Fibroblast of lung (primary cell): ENCODE data around the gene ANKRD17. TPM values are rescaled to one million over a fixed set of nuclear protein-coding genes. Genes with fewer than 3 reads are reported as not detected.

Experiments used
- DNase-seq, 2 donors: peaks; one replicate each; pipeline versions ENCODE4 v3.0.0 to v3.0.0-alpha.2; 2010; ENCODE audit warnings: low read depth in 2 of 2
- H2AFZ ChIP-seq: 2 replicates; pipeline ENCODE4 v1.5.1; 2012; ENCODE audit warnings: low read length, control low read depth, inconsistent platforms
- H3K27ac ChIP-seq: 2 replicates; pipeline ENCODE4 v1.5.1; 2011; ENCODE audit warnings: low read length, control low read depth; ENCODE audit not compliant: insufficient read depth
- H3K27me3 ChIP-seq: 2 replicates; pipeline ENCODE4 v1.5.1; 2011; ENCODE audit warnings: mild to moderate bottlenecking, low read length; ENCODE audit not compliant: control insufficient read depth, insufficient read depth
- H3K36me3 ChIP-seq: 2 replicates; pipeline ENCODE4 v1.5.1; 2011; ENCODE audit warnings: low read length; ENCODE audit not compliant: control insufficient read depth, insufficient read depth
- H3K4me1 ChIP-seq: 2 replicates; pipeline ENCODE4 v1.5.1; 2011; ENCODE audit warnings: low read length; ENCODE audit not compliant: control insufficient read depth, insufficient read depth; ENCODE audit errors: extremely low read depth
- H3K4me2 ChIP-seq: 2 replicates; pipeline ENCODE4 v1.5.1; 2011; ENCODE audit warnings: low read length, control low read depth; ENCODE audit not compliant: insufficient read depth; ENCODE audit errors: extremely low read depth
- H3K4me3 ChIP-seq, 4 experiments: fragments of 200-600 bp in 1 of 4; sonication (generic) in 1 of 4; replicated peaks in 1 of 4; 2 replicates each; pipeline ENCODE4 v1.5.1; 2011 to 2016; ENCODE audit warnings: low read length in 4 of 4, low read depth in 3 of 4, mild to moderate bottlenecking in 3 of 4, control low read depth in 2 of 4, inconsistent platforms in 1 of 4, mixed read lengths in 1 of 4; ENCODE audit not compliant: insufficient read depth in 1 of 4; ENCODE audit errors: control extremely low read depth in 1 of 4
- H3K79me2 ChIP-seq: 2 replicates; pipeline ENCODE4 v1.5.1; 2012; ENCODE audit warnings: mild to moderate bottlenecking, low read length, inconsistent platforms; ENCODE audit not compliant: control insufficient read depth, insufficient read depth
- H3K9ac ChIP-seq: 2 replicates; pipeline ENCODE4 v1.5.1; 2011; ENCODE audit warnings: mild to moderate bottlenecking, low read length, control low read depth; ENCODE audit not compliant: insufficient read depth
- H3K9me3 ChIP-seq: 2 replicates; pipeline ENCODE4 v1.5.1; 2012; ENCODE audit warnings: low read depth, low read length; ENCODE audit not compliant: control insufficient read depth, insufficient read depth
- H4K20me1 ChIP-seq: 2 replicates; pipeline ENCODE4 v1.5.1; 2011; ENCODE audit warnings: low read length; ENCODE audit not compliant: control insufficient read depth, insufficient read depth; ENCODE audit errors: extremely low read depth
- EZH2 ChIP-seq: IDR thresholded peaks from 2 replicates; pipeline ENCODE4 v1.5.1; 2012; ENCODE audit warnings: low read length, control low read depth, mild to moderate bottlenecking; ENCODE audit errors: missing control alignments
- polyA plus RNA-seq, 2 donors: library from polyadenylated mRNA; depleted of rRNA in 1 of 2; stranded (reverse) in 1 of 2; unstranded in 1 of 2; fragments of >200 nt; gene quantifications; 2 replicates each; pipeline ENCODE4 v1.2.1, GENCODE V29; 2011 to 2012; ENCODE audit warnings: missing spikeins in 1 of 2
- total RNA-seq: library from RNA; depleted of rRNA; stranded (reverse); fragments of >200 nt; gene quantifications from 2 replicates; pipeline ENCODE4 v1.2.1, GENCODE V29; 2014
- TF ChIP-seq, protein P1 (sequence below), 2 donors: IDR thresholded peaks in 1 of 2; conservative IDR thresholded peaks in 1 of 2; 1 replicate in 1 of 2; 2 replicates in 1 of 2; pipeline ENCODE4 v1.5.1; 2011 to 2012; ENCODE audit warnings: low read length in 2 of 2, control low read depth in 1 of 2, inconsistent platforms in 1 of 2, low read depth in 1 of 2, mild to moderate bottlenecking in 1 of 2

Gene ANKRD17
- total and polyA plus RNA-seq, 2 donors (not counting 1 experiment from before 2014, with no cell fraction given): 46.2 to 54.6 TPM

DNA sequence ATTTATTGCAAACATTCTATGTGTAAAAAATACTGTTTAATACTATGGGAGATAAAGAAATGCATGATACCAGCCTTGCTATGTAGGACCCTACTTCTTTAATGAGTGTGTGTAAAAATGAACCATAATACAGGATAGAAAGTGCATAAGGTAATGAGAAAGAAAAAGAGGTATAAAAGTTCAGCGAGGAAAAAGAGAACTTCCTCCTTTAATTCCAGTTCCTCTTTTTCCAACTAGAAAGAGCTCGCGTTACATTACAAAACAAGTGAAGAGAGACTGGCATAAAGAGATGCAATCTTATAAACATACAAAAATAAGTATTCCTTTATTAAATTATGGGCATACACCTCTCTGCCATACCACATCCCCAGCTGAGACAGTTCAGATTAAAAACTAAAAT lies 77.4 kb downstream of the ANKRD17 start:
- TF ChIP-seq EZH2: no peak
- TF ChIP-seq, protein P1, sequence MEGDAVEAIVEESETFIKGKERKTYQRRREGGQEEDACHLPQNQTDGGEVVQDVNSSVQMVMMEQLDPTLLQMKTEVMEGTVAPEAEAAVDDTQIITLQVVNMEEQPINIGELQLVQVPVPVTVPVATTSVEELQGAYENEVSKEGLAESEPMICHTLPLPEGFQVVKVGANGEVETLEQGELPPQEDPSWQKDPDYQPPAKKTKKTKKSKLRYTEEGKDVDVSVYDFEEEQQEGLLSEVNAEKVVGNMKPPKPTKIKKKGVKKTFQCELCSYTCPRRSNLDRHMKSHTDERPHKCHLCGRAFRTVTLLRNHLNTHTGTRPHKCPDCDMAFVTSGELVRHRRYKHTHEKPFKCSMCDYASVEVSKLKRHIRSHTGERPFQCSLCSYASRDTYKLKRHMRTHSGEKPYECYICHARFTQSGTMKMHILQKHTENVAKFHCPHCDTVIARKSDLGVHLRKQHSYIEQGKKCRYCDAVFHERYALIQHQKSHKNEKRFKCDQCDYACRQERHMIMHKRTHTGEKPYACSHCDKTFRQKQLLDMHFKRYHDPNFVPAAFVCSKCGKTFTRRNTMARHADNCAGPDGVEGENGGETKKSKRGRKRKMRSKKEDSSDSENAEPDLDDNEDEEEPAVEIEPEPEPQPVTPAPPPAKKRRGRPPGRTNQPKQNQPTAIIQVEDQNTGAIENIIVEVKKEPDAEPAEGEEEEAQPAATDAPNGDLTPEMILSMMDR (conservative IDR thresholded peaks at IDR 0.05 in 1 of 2, IDR thresholded peaks at IDR 0.05 in 1 of 2; ENCODE audit: low read depth in 1 of 2, low read length in 2 of 2): no peak
- Histone ChIP-seq H4K20me1 (no peaks in the 10 kb centered on the region), H3K79me2 (peaks cover 51% of the 10 kb centered on the region), H2AFZ (no peak overlapping the region), H3K4me1 (no peaks in the 10 kb centered on the region), H3K4me2 (no peak overlapping the region), H3K9ac (no peak overlapping the region), H3K9me3 (no peaks in the 10 kb centered on the region), H3K4me3 (no peak overlapping the region), H3K36me3 (no peaks in the 10 kb centered on the region), H3K27me3 (no peaks in the 10 kb centered on the region), H3K27ac (no peak overlapping the region)
- no peak for DNase-seq

DNA sequence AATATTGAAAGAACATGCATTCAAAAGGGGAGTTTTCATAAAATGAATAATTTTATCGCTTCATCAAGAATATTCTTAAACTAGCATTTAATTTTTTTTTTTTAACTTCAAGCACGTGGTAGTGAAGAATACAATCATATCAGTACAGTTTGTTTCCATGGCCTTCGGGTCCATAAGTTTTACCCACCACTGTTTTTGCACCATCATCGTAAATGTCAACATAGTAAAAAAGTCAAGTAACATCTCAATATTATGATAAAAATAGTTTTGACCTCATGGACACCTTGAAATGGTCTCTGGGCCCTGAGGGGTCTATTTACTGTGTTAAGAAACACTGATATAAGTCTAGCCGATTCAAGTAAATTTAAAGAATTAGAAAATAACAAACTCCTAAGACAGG lies 80.2 kb downstream of the ANKRD17 start:
- peaks cover 4% of the 10 kb centered on the region for H3K36me3 ChIP-seq
- no peak for TF ChIP-seq EZH2
- TF ChIP-seq, protein P1 (conservative IDR thresholded peaks at IDR 0.05 in 1 of 2, IDR thresholded peaks at IDR 0.05 in 1 of 2; ENCODE audit: low read depth in 1 of 2, low read length in 2 of 2): no peak
- H3K27me3 ChIP-seq: no peaks in the 10 kb centered on the region
- no peak overlapping the region for H3K9ac ChIP-seq
- H3K27ac ChIP-seq: no peak overlapping the region
- no peaks in the 10 kb centered on the region for H3K9me3 ChIP-seq
- no peaks in the 10 kb centered on the region for H3K4me1 ChIP-seq
- no peaks in the 10 kb centered on the region for H4K20me1 ChIP-seq
- H2AFZ ChIP-seq: no peak overlapping the region
- DNase-seq: no peak
- no peak overlapping the region for H3K4me3 ChIP-seq
- H3K79me2 ChIP-seq: peaks cover 59% of the 10 kb centered on the region
- H3K4me2 ChIP-seq: no peak overlapping the region

DNA sequence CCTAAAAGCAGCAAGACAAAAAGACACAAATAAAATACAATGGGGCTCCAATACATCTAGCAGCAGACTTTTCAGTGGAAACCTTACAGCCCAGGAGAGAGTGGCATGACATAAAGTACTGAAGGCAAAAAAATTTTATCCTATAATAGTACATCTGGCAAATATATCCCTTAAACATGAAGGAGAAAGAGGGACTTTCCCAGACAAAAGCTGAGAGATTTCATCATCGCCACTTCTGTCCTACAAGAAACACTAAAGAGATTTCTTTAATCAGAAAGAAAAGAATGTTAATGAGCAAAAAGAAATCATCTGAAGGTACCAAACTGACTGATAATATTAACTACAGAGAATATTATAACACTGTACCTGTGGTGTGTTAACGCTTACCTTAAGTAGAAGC lies 86.4 kb downstream of the ANKRD17 start:
- H3K27me3 ChIP-seq: no peaks in the 10 kb centered on the region
- H2AFZ ChIP-seq: no peak overlapping the region
- H3K4me1 ChIP-seq: no peaks in the 10 kb centered on the region
- H3K9ac ChIP-seq: no peak overlapping the region
- no peak overlapping the region for H3K27ac ChIP-seq
- TF ChIP-seq EZH2: no peak
- TF ChIP-seq, protein P1 (conservative IDR thresholded peaks at IDR 0.05 in 1 of 2, IDR thresholded peaks at IDR 0.05 in 1 of 2; ENCODE audit: low read depth in 1 of 2, low read length in 2 of 2): no peak
- peaks cover 38% of the 10 kb centered on the region for H3K79me2 ChIP-seq
- peak in 1 of 2 donors; percentile 3 for DNase-seq
- no peaks in the 10 kb centered on the region for H3K9me3 ChIP-seq
- H3K36me3 ChIP-seq: peaks cover 7% of the 10 kb centered on the region
- H3K4me2 ChIP-seq: no peak overlapping the region
- no peak overlapping the region for H3K4me3 ChIP-seq
- no peaks in the 10 kb centered on the region for H4K20me1 ChIP-seq
